Melanocyte of skin (primary cell): ENCODE data around the gene CSK. TPM values are rescaled to one million over a fixed set of nuclear protein-coding genes. Genes with fewer than 3 reads are reported as not detected.

Experiments
- small RNA-seq, 2 donors: library from RNA; depleted of rRNA; stranded (forward); fragments of <200 nt; gene quantifications; one replicate each; pipeline ENCODE3, GENCODE V24; 2012
- total RNA-seq, 2 donors: library from RNA; depleted of rRNA; stranded (reverse); fragments of >200 nt; gene quantifications; 2 replicates each; pipeline ENCODE4 v1.2.3, GENCODE V29; 2012

CSK gene
- total RNA-seq = 10 to 100 TPM; 32.0 to 84.6 TPM

GRCh38 chr15:74781431-74782258, at the start of gene CSK:
TSS of gene CSK (plus strand) at chr15:74782080. CDS start at chr15:74798298, 16,218 bp downstream.

GRCh38 chr15:74748322-74748946, 33.4 kb upstream of the CSK start, which contains the start of gene CYP1A2:
TSS of gene CYP1A2 (plus strand) at chr15:74748845. CDS start at chr15:74749739, 894 bp downstream.

GRCh38 chr15:74812533-74812932, 30.7 kb downstream of the CSK start, which contains the start of gene LMAN1L:
TSS of gene LMAN1L (plus strand) at chr15:74812835. CDS start at chr15:74812855, 20 bp downstream.

GRCh38 chr15:74826364-74826819, 44.5 kb downstream of the CSK start, which contains the start of gene CPLX3:
TSS of gene CPLX3 (plus strand) at chr15:74826627. CDS start at chr15:74826704, 77 bp downstream.

GRCh38 chr15:74842581-74843444, 60.9 kb downstream of the CSK start, which contains the start of gene ULK3:
TSS of gene ULK3 (minus strand) at chr15:74843156. CDS start at chr15:74843105, 51 bp downstream.

Small RNA genes lying within 50 kb of the gene (small RNA-seq; reads per million reads assigned to genes)
- gene CPLX3 (0 reads per million in 2 donors), gene MIR4513 (0 reads per million in 2 donors), gene MIR6882 (4.0 to 4.2 reads per million in 2 donors)

Other genes starting within 250 kb of the CSK start
- 1 to 10 TPM in 1 of 2 donors, under 1 TPM in 1; 0.69 to 1.7 TPM for gene ARID3B, start 240.9 kb upstream of the CSK start, total RNA-seq
- gene CLK3, start 166.2 kb upstream of the CSK start, total RNA-seq = 10 to 100 TPM; 39.6 to 49.3 TPM
- gene EDC3, start 86.1 kb upstream of the CSK start, total RNA-seq = 10 to 100 TPM in 1 of 2 donors, 1 to 10 TPM in 1; 4.8 to 14.7 TPM
- gene CYP1A1, start 56.6 kb upstream of the CSK start, total RNA-seq = 1 to 10 TPM; 1.3 to 8.6 TPM
- gene CYP1A2, start 33.2 kb upstream of the CSK start, total RNA-seq = under 1 TPM in 1 of 2 donors, not detected in 1; under 0.01 TPM
- under 1 TPM in 1 of 2 donors, not detected in 1; under 0.01 TPM for gene LMAN1L, start 30.8 kb downstream of the CSK start, total RNA-seq
- not detected for gene CPLX3, start 44.5 kb downstream of the CSK start, total RNA-seq
- gene ULK3, start 61.1 kb downstream of the CSK start, total RNA-seq = 10 to 100 TPM; 38.0 to 44.0 TPM
- gene SCAMP2, start 91.3 kb downstream of the CSK start, total RNA-seq = 10 to 100 TPM; 28.3 to 33.4 TPM
- 10 to 100 TPM; 43.4 to 43.6 TPM for gene MPI, start 108.0 kb downstream of the CSK start, total RNA-seq
- gene FAM219B, start 124.8 kb downstream of the CSK start, total RNA-seq = 10 to 100 TPM; 31.6 to 43.0 TPM
- gene COX5A, start 156.0 kb downstream of the CSK start, total RNA-seq = 10 to 100 TPM; 59.5 to 71.3 TPM
- gene RPP25, start 174.7 kb downstream of the CSK start, total RNA-seq = 10 to 100 TPM; 29.6 to 67.3 TPM
- 10 to 100 TPM in 1 of 2 donors, 1 to 10 TPM in 1; 10.0 to 10.3 TPM for gene SCAMP5, start 213.5 kb downstream of the CSK start, total RNA-seq
- gene PPCDC, start 241.5 kb downstream of the CSK start, total RNA-seq = 10 to 100 TPM; 14.8 to 19.6 TPM